SK-N-SH (cell line): ENCODE data around the gene FOXN4.

Source experiments
- ELF1 ChIP-seq: IDR thresholded peaks from 2 replicates; pipeline ENCODE4 v1.4.0; 2012
- EP300 ChIP-seq, 2 experiments: IDR thresholded peaks; 2 replicates each; pipeline versions ENCODE4 v1.4.0 to v1.6.1; 2012; ENCODE audit warnings: borderline replicate concordance in 1 of 2, low read depth in 1 of 2, low read length in 1 of 2
- FOSL2 ChIP-seq: IDR thresholded peaks from 2 replicates; pipeline ENCODE4 v1.4.0; 2012; ENCODE audit warnings: low read depth, mild to moderate bottlenecking, moderate library complexity, borderline replicate concordance
- FOXM1 ChIP-seq: IDR thresholded peaks from 2 replicates; pipeline ENCODE4 v1.4.0; 2012; ENCODE audit warnings: low read depth, mild to moderate bottlenecking
- GATA2 ChIP-seq: sonication (generic); formaldehyde crosslinking; IDR thresholded peaks from 2 replicates; pipeline ENCODE4 v1.5.0; 2020; ENCODE audit warnings: mild to moderate bottlenecking, missing genetic modification reagents
- NRF1 ChIP-seq: IDR thresholded peaks from 2 replicates; pipeline ENCODE4 v1.6.1; 2012; ENCODE audit warnings: low read depth, mild to moderate bottlenecking, low read length
- POLR2AphosphoS5 ChIP-seq: IDR thresholded peaks from 2 replicates; pipeline ENCODE4 v1.6.1; 2012; ENCODE audit warnings: low read depth, low read length
- RFX5 ChIP-seq: IDR thresholded peaks from 2 replicates; pipeline ENCODE4 v1.6.1; 2012; ENCODE audit warnings: mild to moderate bottlenecking, improper control_type of control experiment, low read length
- SMC3 ChIP-seq: IDR thresholded peaks from 2 replicates; pipeline ENCODE4 v1.6.1; 2012; ENCODE audit warnings: low read depth, low read length, improper control_type of control experiment
- TCF12 ChIP-seq: IDR thresholded peaks from 2 replicates; pipeline ENCODE4 v1.4.0; 2012
- TF ChIP-seq, protein P1 (sequence below): fragments of 200-600 bp; sonication (generic); IDR thresholded peaks from 2 replicates; pipeline ENCODE4 v1.6.1; 2017; ENCODE audit warnings: antibody characterized with exemption, mild to moderate bottlenecking, moderate library complexity
- TF ChIP-seq, protein P2 (sequence below): IDR thresholded peaks from 2 replicates; pipeline ENCODE4 v1.6.1; 2012; ENCODE audit warnings: mild to moderate bottlenecking, low read depth, low read length, moderate library complexity

DNA sequence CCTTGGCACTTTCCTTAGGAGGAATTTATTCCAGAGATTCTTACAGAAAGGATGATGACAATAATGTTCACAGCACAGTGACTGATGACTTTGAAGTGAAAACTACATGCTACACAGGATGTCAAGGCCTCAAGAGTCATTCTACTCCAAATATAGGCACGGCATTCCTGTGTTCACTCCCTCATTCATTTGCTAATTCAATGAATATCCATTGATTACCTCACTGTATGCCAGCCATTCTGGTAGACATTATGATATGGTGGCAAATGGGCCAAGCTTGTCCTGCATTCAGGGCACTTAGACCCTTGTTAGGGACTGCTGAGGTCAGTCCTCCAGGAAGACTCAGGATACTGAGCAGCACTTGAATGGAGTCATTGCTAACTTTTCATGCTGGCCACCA, 48.0 kb downstream of the FOXN4 start:
- TF ChIP-seq, protein P1, sequence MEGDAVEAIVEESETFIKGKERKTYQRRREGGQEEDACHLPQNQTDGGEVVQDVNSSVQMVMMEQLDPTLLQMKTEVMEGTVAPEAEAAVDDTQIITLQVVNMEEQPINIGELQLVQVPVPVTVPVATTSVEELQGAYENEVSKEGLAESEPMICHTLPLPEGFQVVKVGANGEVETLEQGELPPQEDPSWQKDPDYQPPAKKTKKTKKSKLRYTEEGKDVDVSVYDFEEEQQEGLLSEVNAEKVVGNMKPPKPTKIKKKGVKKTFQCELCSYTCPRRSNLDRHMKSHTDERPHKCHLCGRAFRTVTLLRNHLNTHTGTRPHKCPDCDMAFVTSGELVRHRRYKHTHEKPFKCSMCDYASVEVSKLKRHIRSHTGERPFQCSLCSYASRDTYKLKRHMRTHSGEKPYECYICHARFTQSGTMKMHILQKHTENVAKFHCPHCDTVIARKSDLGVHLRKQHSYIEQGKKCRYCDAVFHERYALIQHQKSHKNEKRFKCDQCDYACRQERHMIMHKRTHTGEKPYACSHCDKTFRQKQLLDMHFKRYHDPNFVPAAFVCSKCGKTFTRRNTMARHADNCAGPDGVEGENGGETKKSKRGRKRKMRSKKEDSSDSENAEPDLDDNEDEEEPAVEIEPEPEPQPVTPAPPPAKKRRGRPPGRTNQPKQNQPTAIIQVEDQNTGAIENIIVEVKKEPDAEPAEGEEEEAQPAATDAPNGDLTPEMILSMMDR, result no peak
- TF ChIP-seq ELF1 (no peak), FOSL2 (no peak), SMC3 (no peak), FOXM1 (no peak), NRF1 (no peak), RFX5 (no peak), POLR2AphosphoS5 (no peak), GATA2 (no peak), EP300 (IDR thresholded peaks at IDR 0.05; ENCODE audit: borderline replicate concordance in 1 of 2, low read depth in 1 of 2, low read length in 1 of 2) (no peak), TCF12 (no peak)
- TF ChIP-seq, protein P2, sequence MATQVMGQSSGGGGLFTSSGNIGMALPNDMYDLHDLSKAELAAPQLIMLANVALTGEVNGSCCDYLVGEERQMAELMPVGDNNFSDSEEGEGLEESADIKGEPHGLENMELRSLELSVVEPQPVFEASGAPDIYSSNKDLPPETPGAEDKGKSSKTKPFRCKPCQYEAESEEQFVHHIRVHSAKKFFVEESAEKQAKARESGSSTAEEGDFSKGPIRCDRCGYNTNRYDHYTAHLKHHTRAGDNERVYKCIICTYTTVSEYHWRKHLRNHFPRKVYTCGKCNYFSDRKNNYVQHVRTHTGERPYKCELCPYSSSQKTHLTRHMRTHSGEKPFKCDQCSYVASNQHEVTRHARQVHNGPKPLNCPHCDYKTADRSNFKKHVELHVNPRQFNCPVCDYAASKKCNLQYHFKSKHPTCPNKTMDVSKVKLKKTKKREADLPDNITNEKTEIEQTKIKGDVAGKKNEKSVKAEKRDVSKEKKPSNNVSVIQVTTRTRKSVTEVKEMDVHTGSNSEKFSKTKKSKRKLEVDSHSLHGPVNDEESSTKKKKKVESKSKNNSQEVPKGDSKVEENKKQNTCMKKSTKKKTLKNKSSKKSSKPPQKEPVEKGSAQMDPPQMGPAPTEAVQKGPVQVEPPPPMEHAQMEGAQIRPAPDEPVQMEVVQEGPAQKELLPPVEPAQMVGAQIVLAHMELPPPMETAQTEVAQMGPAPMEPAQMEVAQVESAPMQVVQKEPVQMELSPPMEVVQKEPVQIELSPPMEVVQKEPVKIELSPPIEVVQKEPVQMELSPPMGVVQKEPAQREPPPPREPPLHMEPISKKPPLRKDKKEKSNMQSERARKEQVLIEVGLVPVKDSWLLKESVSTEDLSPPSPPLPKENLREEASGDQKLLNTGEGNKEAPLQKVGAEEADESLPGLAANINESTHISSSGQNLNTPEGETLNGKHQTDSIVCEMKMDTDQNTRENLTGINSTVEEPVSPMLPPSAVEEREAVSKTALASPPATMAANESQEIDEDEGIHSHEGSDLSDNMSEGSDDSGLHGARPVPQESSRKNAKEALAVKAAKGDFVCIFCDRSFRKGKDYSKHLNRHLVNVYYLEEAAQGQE, result no peak
